HTR-8/SVneo (cell line): ENCODE results near the gene TNFRSF1A.

Experiments
- DNase-seq: peaks from one replicate; pipeline ENCODE4 v3.0.0; 2011; ENCODE audit warnings: low spot score, mixed read lengths; ENCODE audit not compliant: insufficient read length
- FAIRE-seq: peaks from 2 replicates; lab custom pipeline; 2011; peaks lifted over from hg19 to GRCh38; lab: Jason Lieb, UNC

The TNFRSF1A gene

DNA sequence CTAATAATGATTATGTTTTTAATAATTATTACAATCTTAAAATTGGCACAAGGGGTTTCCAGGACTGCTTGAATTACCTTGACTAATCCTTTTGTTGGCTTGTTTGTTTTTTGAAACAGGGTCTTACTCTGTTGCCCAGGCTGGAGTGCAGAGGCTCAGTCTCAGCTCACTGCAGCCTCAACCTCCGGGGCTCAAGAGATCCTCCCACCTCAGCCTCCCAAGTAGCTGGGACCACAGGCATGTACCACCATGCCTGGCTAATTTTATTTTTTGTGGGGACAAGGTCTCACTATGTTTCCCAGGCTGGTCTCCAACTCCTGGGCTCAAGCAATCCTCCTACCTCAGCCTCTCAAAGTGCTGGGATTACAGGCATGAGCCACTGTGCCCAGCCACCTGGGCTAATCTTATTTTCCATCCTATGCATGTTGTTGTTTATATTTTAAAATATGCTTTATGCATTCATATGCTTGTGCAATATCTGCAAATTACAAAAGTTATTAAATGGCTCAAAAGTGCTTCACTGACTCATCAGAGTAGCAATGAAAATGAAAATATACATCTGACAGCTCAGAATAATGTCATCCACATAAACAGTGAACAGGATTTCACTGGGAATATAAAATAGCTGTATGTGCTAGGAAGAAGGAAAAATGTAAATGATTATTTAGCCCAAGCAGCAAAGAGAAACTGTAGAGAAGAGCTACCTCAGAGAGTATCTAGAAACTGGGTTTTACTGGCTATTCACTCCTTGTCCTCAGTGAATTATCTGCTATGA lies 56.2 kb downstream of the TNFRSF1A start:
- DNase-seq (no peak), FAIRE-seq (no peak)

GRCh38 chr12:6285063-6285477 lies 56.8 kb downstream of the TNFRSF1A start:
- peak; percentile 73 for FAIRE-seq

DNA sequence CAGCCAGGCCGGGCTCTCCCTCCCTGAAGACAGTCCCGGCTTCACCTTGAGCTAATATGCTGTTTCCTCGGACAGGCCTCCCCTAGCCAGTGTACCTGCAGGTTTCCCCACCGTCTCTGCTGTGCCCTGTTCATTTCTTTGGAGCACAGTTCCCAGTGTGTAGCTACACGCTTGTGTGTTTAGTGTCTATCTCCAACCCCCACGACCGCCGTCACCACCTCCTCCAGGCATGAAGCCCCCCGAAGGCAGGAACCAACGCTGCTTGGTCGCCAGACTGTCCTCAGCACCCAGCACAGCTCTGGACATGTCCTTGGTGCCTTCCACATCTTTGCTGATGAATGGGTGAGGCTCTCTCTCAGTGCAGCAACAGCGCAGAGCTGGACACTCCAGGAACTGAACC lies 57.6 kb downstream of the TNFRSF1A start:
- DNase-seq: no peak

More at GRCh38 chr12:6285063-6285477, 56.8 kb downstream of the TNFRSF1A start:
- peak; percentile 96 for DNase-seq

DNA sequence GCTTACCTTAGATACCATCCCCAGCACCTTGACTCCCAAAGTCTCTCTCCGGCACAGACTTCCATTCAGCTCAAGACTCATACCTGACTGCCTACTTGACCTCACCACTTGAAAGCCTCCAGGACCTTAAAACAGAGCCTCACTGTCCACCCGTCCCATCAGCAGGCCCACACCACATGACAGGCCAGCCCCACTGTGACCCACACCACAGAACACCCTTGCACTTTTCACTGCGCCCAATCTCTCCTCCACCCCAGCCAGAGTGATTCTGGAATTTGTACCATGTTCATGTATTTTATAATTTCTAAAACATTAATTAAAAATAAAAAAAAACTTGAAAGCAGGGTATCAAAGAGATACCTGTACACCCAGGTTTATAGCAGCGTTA lies 59.4 kb downstream of the TNFRSF1A start:
- DNase-seq (no peak), FAIRE-seq (no peak)

More for the DNA sequence above, 57.6 kb downstream of the TNFRSF1A start:
- FAIRE-seq: no peak

DNA sequence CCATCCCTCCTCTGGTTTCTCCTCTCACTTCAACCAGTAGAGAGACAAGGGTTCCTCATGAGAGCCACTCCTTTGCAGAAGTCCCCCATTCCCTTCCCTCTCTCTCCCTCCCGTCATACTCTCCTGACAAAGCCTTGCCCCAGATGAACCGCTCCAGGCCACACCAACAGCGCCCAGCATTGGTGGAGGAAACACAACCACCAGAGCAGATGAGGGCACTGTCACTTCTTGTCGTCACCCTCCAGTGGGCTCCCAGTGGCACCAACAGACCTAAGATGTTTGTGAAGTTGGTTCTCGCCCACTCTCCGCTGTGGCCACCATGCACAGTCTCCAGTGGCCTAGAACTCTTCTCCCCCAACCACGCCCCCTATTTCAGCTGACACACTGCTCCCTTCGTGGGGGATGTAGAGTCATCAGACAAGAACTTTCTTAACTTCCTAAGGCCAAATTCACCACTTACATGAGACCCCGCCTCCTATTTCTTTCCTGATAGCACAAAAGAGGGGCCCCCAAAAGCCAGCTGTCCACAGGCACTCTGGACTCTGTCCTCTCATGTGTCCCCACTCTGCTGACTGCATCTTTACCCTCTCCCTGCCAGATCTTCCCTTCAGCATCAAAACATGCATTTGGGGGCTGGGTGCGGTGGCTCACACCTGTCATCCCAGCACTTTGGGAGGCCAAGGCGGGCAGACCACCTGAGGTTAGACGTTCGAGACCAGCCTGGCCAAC lies 60.6 kb downstream of the TNFRSF1A start:
- FAIRE-seq (no peak), DNase-seq (no peak)

DNA sequence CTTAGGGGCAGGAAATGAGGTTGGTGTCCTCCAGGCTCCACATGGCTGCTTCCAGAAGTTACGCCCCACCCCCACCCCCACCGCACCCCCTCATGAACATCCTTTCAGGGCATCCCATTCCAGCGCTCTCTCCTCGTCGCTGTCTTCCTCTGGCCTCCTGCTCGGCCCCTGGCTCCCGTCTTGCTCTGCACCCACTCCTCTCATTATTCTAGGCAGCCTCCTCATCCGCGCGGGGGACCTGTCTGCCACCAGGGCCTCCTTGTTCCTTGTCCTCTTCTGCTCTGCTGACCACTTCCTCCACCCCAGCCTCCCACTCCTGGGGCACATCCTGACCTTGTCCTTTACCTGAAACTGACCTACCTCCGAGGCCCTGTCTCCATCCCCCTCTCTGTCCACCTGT lies 61.2 kb downstream of the TNFRSF1A start:
- no peak for DNase-seq
- no peak for FAIRE-seq

DNA sequence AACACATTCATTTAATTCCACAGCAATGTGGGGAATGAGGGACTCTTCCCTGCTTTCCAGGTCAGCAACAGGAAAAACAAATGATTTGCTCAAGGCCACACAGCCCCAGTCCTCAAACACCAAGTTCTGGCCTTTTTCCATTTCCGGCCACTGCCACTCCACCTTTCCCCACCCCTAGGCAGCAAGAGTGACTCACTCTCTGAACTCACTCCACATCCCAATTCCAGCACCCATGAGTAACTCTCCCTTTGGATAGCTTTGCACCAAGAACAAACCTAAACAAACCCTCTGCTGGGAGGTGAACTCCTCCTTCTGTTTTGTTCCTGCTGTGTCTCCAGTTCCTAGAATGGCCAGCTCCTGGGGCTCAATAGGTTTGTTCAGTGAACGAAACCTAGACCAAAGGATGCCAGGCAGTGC lies 61.8 kb downstream of the TNFRSF1A start:
- FAIRE-seq (peak; percentile 91), DNase-seq (peak; percentile 93)

DNA sequence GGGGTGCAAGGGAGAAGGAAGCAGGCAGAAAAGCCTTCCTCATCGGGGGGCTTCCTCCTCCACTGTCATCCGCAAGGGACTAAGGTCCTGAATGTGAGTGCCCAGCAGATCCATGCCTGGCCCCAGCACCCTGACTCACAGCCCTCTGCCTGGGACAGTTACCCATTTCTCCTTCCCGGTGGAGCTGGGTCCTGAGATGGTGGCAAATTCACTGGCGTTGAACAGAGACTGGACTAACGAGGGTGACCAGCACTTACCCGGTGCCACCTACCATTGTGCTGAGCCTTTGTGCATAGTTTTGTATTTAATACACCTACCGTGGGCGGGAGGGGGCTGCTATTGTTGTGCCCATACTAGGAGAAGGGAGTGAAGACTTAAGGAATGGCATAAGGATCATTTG lies 62.2 kb downstream of the TNFRSF1A start:
- DNase-seq (no peak), FAIRE-seq (no peak)

GRCh38 chr12:6279256-6279628 lies 62.6 kb downstream of the TNFRSF1A start:
- FAIRE-seq (no peak), DNase-seq (no peak)
